Mesenteric fat pad (tissue), 1 donor: Measurements from ENCODE around the gene TRIM33. TPM values are rescaled to one million over a fixed set of nuclear protein-coding genes. Genes with fewer than 3 reads are reported as not detected.
A peak's percentile ranks its signal among the peaks of the same experiment; 100 is the strongest.

ENCODE experiments used
- DNase-seq: peaks from one replicate; pipeline ENCODE4 v3.0.0-alpha.2; 2020; ENCODE audit warnings: low spot score
- long read RNA-seq: library from polyadenylated mRNA; unstranded; transcript quantifications from one replicate; pipeline ENCODE4 v2.0.0, GENCODE V29; 2020
- total RNA-seq: library from RNA; stranded (reverse); fragmentation: NEBNext Ultra II Directional; extraction: Animal tissue kit (Norgen Biotek cat#: 25700); gene quantifications from one replicate; pipeline ENCODE4 v1.2.1, GENCODE V29; 2021
- donor health status: DM: yes; HTN: yes; CAD: no.

TRIM33 gene
- total RNA-seq: 26.2 TPM
- long read RNA-seq, partial matches to known transcripts: 10 of 14 reads
- long read RNA-seq, other reads (novel, unspliced or antisense): 4 of 14 reads

GRCh38 chr1:114511032-114511785, at the start of gene TRIM33:
TRIM33 (minus strand) TSS chr1:114511203; CDS start chr1:114511076, 127 bp downstream.
- peak; percentile 98 for DNase-seq

GRCh38 chr1:114559356-114559755, 48.4 kb upstream of the TRIM33 start:
- no peak for DNase-seq

GRCh38 chr1:114558544-114558943, 47.5 kb upstream of the TRIM33 start:
- no peak for DNase-seq

GRCh38 chr1:114554577-114554976, 43.6 kb upstream of the TRIM33 start:
- DNase-seq: no peak

GRCh38 chr1:114552106-114552639, 41.2 kb upstream of the TRIM33 start:
- DNase-seq: no peak

GRCh38 chr1:114551400-114551799, 40.4 kb upstream of the TRIM33 start:
- no peak for DNase-seq

- DNase-seq: no peak
Observed at GRCh38 chr1:114550336-114550735, 39.3 kb upstream of the TRIM33 start.

- DNase-seq: no peak
Observed at GRCh38 chr1:114549137-114549536, 38.1 kb upstream of the TRIM33 start.

GRCh38 chr1:114547076-114547475, 36.1 kb upstream of the TRIM33 start:
- DNase-seq: no peak

- no peak for DNase-seq
Observed at GRCh38 chr1:114545796-114546195, 34.8 kb upstream of the TRIM33 start.

GRCh38 chr1:114545315-114545714, 34.3 kb upstream of the TRIM33 start:
- no peak for DNase-seq

GRCh38 chr1:114540821-114541220, 29.8 kb upstream of the TRIM33 start:
- no peak for DNase-seq

- DNase-seq: no peak
Observed at GRCh38 chr1:114540272-114540671, 29.3 kb upstream of the TRIM33 start.

GRCh38 chr1:114536043-114536442, 25.0 kb upstream of the TRIM33 start:
- no peak for DNase-seq

- DNase-seq: no peak
Observed at GRCh38 chr1:114535401-114535800, 24.4 kb upstream of the TRIM33 start.

- no peak for DNase-seq
Observed at GRCh38 chr1:114531094-114531493, 20.1 kb upstream of the TRIM33 start.

GRCh38 chr1:114530224-114530623, 19.2 kb upstream of the TRIM33 start:
- DNase-seq: no peak

GRCh38 chr1:114524944-114525343, 13.9 kb upstream of the TRIM33 start:
- no peak for DNase-seq

GRCh38 chr1:114522264-114522575, 11.2 kb upstream of the TRIM33 start:
- no peak for DNase-seq

- no peak for DNase-seq
Observed at GRCh38 chr1:114521396-114522263, 10.6 kb upstream of the TRIM33 start.

- no peak for DNase-seq
Observed at GRCh38 chr1:114517348-114517747, 6.3 kb upstream of the TRIM33 start.

GRCh38 chr1:114512595-114513280, 1.7 kb upstream of the TRIM33 start:
- DNase-seq: no peak
